HG03196 (cell line): ENCODE measurements around the gene NBEA.
A peak's percentile ranks its signal among the peaks of the same experiment; 100 is the strongest.

ENCODE experiments used
- ATAC-seq: cut with Tn5 transposase; IDR thresholded peaks from one replicate; pipeline ENCODE4 v1.9.1; 2021; ENCODE audit not compliant: unreplicated experiment

Gene NBEA

DNA sequence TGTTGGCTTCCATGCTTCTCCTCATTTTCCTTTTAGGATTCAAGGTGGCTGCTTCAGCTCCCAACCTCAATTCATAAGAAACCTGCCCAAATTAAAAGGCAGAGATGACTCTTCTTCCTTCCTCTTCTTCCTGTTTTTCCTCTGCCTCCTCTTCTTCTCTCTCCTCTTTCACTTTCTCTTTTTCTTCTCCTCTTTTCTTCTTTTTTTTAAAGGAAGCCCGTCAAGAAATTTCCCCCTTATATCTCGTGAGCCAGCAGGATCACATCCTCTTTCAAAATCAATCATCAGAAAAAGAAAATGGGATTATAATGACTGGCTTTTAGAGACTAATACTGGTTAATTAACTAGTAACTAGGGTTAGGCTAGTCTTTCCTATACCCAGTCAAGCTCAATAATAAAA is 220.3 kb downstream of the NBEA start:
- ATAC-seq = no peak

GRCh38 chr13:35163674-35164073 is 221.6 kb downstream of the NBEA start:
- ATAC-seq = peak; percentile 48

DNA sequence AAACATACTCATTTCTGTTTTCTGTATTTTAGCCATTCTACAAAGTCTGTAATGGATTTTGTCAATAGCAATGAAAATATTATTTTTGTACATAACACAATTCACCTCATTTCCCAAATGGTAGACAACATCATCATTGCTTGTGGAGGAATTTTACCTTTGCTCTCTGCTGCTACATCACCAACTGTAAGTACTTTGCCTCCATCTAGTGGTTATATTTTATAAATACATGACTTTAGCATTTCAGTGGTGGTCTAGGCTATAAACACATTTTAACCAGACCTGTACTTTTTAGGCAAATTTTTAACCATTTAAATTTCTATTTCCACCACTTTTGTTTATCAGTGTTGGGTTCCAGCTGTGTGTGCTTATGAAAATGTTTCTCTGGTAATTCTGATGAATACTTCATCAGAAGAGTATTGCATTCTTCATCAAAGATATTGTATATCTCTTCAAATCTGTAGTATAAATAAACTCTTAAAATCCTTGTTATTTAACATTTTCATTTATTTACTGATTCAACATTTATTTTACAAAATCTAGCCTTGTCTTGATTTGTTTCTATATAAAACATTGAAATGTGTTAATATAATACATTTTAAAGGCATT is 222.4 kb downstream of the NBEA start:
- peak; percentile 83 for ATAC-seq

GRCh38 chr13:35165205-35165604 is 223.1 kb downstream of the NBEA start:
- ATAC-seq = no peak

- no peak for ATAC-seq
These were observed 237.4 kb downstream of the NBEA start for GRCh38 chr13:35179494-35179893.

DNA sequence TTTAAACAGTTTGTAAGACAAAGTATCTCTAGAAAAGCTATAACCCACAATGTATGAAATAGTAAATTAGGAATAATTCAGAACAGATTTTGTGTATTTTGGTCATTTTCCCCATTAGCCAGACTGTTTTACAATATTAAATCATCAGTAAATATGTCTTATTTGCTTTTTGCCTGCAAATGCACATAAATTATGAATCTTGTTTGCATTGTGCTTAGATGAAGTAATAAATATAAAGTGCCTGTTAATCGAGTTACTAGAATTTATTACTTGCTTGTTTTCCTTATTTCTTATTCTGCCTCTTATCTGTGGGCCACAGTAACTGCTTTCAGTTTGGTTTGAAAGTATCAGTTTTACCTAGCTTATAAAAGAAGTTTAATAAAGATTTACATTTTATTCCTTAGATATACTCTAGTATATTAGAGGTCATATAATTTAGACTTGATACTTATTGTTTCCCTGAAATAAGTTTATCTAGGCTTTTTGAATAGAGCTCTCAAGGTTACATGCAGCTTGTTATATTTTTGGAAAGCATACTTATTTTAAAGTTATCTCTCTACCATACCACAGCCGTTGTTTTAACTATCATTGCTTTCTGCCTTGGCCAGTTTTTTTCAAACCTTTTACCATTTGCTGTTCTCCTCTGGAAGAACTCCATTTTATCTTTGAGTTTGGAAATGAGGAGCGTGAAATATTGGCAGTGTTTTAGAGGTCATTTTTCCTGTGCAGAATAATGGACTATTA is 238.0 kb downstream of the NBEA start:
- no peak for ATAC-seq

DNA sequence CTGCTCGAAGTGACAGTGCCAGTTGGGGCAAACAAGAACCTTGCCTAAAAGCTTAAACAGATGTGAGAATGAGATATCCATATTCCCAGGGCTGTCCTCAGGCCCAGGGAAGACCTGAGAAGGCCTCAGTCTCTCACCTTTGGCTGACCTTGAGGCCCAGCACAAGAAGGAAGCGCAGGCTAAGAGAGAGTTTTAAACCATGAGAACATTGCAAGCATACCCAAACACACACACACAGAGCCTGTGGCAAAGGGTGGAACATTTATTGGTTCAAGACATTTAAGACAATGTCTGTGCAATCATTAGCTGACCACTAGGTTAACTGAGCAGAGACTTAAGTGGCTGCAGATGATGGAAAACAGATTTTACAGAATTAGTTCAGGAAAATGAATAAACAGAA is 248.2 kb downstream of the NBEA start:
- no peak for ATAC-seq

- no peak for ATAC-seq
These were observed 249.8 kb downstream of the NBEA start for GRCh38 chr13:35191883-35192282.

- ATAC-seq = no peak
These were observed 256.6 kb downstream of the NBEA start for GRCh38 chr13:35198613-35199200.

GRCh38 chr13:35208587-35208986 is 266.5 kb downstream of the NBEA start:
- ATAC-seq = no peak

GRCh38 chr13:35210261-35210660 is 268.2 kb downstream of the NBEA start:
- no peak for ATAC-seq

DNA sequence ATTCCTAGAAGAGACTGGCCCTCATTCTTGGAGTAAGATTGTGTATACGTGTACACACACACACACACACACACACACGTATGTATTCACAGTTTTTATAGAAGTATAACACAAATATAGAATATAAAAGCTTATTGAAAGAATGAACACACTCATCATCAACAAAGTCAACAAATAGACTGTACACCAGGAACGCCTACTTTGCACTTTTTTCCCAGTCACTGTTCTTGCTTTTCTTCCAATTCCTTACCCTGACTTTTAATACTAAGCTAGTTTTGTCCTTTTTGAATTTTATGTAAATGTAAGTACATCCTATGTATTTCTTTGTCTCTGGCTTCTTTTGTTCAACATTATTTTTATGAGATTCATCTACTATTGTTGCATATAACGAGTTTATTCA is 269.9 kb downstream of the NBEA start:
- ATAC-seq = no peak

DNA sequence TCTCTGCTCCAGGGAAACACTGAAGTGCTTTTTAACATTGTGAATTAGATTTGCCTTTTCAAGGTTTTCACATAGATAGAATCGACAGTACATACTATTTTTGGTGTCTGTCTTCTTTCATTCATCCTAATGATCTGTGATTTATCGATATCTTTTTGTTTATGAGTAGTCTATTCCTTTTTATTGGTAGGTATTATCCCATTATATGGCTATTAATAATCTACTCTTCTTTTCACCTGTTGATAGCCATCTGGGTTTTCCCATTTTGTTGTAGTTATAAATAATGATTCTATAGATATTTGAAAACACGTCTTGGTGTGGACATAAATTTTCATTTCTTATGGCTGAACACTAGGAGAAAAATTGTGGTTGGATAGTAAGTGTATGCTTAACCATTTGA is 271.8 kb downstream of the NBEA start:
- ATAC-seq = no peak

- ATAC-seq = no peak
These were observed 274.1 kb downstream of the NBEA start for GRCh38 chr13:35216131-35216530.

DNA sequence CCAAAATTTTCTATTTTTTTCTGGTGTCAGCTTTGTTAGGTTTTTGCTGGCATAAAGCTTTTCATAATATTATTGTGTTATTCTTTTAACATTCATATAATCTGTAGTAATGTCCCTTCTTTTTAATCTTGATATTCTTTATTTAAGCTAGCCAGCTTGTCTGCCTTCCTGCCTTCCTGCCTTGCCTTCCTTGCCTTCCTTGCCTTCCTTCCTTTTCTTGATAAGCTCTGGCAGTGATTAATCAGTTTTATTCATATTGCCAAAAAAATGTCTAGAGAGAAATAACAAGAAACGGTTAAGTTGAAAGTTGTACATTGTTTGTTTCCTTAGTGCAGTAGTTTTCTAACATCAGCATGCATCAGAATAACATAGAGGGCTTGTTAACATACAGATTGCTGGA is 277.0 kb downstream of the NBEA start:
- ATAC-seq = no peak

GRCh38 chr13:35225159-35225558 is 283.1 kb downstream of the NBEA start:
- no peak for ATAC-seq

DNA sequence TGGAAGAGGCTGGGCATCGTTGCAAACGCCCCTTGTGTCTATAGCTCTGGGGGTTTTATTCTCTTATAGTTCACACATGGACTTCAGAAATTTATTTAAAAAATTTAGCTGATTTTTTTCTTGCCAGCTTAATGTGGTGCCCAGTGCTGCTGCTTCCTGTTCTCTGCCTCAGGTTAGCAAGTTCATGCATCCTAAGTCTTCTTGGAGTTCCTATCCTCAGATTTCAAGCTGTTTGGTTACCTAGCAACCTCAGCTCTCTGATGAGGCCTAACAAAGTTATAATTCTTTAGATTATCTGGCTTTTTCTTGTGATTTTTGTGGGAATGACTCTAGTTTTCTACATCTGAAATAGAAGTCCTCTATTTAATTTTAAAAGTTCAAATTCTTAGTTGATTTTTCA is 283.5 kb downstream of the NBEA start:
- ATAC-seq = no peak

DNA sequence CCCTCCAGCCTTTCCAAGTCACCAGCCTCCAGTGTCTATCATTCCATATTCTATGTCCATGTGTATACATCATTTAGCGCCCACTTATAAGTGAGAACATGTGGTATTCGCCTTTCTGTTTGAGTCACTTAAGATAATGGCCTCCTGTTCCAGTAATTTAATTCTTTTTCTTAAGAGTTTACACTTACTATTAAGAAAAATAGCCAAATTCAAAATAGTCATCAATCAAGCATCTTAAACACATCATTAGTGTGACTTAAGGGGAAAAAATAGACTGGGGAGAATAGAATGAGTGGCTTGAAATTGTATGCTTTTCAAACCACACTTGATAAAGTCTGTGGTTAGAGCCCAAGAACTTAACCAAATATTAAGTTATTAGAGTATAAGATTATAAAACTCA is 286.5 kb downstream of the NBEA start:
- ATAC-seq = no peak

- no peak for ATAC-seq
These were observed 289.4 kb downstream of the NBEA start for GRCh38 chr13:35231426-35231825.

DNA sequence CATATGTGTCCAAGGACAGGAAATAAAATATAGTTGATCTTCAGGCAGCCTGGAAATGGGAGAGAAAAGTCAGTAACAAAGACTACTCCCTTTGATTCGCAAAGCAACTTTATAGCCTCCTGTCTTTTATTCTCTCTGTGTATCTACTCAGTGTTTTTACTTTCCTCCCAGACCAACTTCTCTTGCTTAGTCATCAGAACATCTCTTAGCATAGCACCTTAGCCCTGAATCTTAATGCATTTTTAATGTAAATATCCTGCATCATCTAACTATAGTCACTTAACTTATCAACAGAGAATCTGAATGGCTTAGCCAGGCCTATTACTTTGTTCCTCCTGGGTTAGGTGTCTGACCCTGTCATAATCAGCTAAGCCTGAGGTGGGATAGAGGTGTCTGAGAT is 296.2 kb downstream of the NBEA start:
- no peak for ATAC-seq

DNA sequence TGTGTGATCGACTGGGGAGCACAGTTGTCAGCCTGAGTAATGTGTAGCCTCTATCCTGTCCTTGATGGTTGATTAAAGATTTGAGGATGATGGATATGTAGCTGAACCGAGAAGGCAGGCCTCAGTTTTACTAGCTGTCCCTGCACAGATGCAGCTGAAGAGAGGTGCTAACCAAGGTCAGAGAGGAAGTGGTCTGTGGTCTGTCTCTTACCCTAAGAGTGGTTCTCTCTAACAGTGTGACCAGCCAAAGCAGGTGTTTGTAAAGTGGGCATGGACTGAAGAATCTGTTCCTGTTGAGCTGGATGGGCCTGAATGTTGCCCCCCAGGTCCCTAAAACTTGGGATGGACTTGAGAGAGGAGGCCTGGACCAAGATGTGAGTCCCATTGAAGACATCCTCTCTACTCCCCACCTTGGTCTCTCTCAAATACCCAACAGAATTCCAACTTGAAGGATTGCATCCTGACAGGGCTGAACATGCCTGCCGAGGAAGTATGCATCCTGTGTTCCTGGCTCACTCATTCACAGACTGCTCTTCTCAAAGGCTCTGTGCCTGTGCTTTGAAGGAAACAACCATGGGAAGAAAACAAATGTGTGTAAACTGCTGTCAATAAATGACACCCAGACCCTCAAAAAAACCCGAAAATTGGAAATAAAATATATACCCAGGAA is 310.6 kb downstream of the NBEA start:
- peak; percentile 97 for ATAC-seq

DNA sequence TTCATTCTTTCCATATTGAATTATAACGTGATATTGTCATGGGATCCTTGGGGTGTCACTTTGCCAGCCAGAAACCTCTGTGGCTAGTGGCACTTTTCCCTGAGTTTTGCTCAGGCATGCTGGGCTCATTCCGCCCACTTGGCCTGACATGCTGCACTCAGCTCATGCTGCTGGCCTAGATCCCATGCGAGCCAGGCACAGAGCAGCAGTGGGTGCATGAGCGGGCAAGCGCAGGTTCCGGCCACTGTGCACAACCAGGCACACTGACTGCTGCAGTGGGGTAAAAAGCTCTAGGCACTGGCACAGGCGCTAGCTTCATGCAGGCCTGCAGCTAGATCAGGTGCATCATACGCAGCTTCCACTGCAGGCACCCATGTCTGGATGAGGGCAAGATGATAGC is 313.2 kb downstream of the NBEA start:
- no peak for ATAC-seq
